MM.1S (cell line): ENCODE results near the gene TPD52L2.

Experiments used
- CTCF ChIP-seq: fragments of 300-600 bp; sonication (generic); IDR thresholded peaks from 2 replicates; pipeline ENCODE4 v1.5.1; 2016; ENCODE audit warnings: antibody characterized with exemption, low read length, mixed read lengths
- EZH2 ChIP-seq: fragments of 300-600 bp; sonication (generic); optimal IDR thresholded peaks from 2 replicates; pipeline ENCODE3; 2017; ENCODE audit warnings: low read depth, mild to moderate bottlenecking, antibody characterized with exemption, low read length, mixed read lengths
- EZH2phosphoT487 ChIP-seq: fragments of 300-600 bp; sonication (generic); IDR thresholded peaks from 2 replicates; pipeline ENCODE4 v1.6.1; 2018; ENCODE audit warnings: antibody characterized with exemption, low read length

DNA sequence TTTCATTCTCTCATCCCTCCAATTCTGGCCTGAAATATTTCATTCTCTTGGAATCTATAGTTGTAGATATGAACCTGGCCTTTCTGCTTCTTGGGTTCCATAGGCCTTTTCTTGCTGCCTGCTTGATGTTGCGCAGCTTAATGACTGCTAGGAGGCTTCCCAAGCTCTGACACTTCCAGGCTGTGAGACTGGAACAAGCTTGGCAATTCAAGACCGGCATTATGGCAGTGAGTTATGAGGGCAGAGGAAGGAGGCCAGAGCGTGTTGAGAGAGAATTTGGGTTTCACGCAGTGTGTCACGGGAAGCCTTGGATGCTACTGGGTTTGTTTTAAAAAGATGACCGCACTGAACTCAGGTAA, 28.9 kb downstream of the TPD52L2 start:
- TF ChIP-seq CTCF (no peak), EZH2 (no peak), EZH2phosphoT487 (no peak)
